ENCODE results near the gene TTC3. TPM values are rescaled to one million over a fixed set of nuclear protein-coding genes. Genes with fewer than 3 reads are reported as not detected.
A peak's percentile ranks its signal among the peaks of the same experiment; 100 is the strongest.

Gene TTC3
- total RNA-seq, 1 donor from 2014 or later, result 216 TPM

- peaks cover 37% of the 10 kb centered on the region for H3K36me3 Mint-ChIP-seq (ENCODE audit: low read depth)
Measured at GRCh38 chr21:37192019-37192418, 119.0 kb downstream of the TTC3 start.

GRCh38 chr21:37193006-37193405, 120.0 kb downstream of the TTC3 start:
- Mint-ChIP-seq H3K4me3 (no peak overlapping the region), H3K36me3 (ENCODE audit: low read depth) (peaks cover 37% of the 10 kb centered on the region)

More at GRCh38 chr21:37192019-37192418, 119.0 kb downstream of the TTC3 start:
- H3K4me1 Mint-ChIP-seq, result peaks cover 7% of the 10 kb centered on the region
- H3K27ac Mint-ChIP-seq (ENCODE audit: unreplicated experiment), result no peak overlapping the region
- no peaks in the 10 kb centered on the region for H3K9me3 Mint-ChIP-seq
- H3K4me3 Mint-ChIP-seq, result no peak overlapping the region
- TF ChIP-seq CTCF (conservative IDR thresholded peaks at IDR 0.05), result no peak
- no peaks in the 10 kb centered on the region for H3K27me3 Mint-ChIP-seq (ENCODE audit: low read depth)
- DNase-seq (ENCODE audit: low read depth, low spot score), result no peak

GRCh38 chr21:37193676-37194075, 120.6 kb downstream of the TTC3 start:
- Mint-ChIP-seq H3K9me3 (no peaks in the 10 kb centered on the region), H3K4me3 (no peak overlapping the region), H3K27me3 (ENCODE audit: low read depth) (no peaks in the 10 kb centered on the region), H3K4me1 (peaks cover 12% of the 10 kb centered on the region), H3K36me3 (ENCODE audit: low read depth) (peaks cover 38% of the 10 kb centered on the region), H3K27ac (ENCODE audit: unreplicated experiment) (peak overlapping the region; percentile 40)
- no peak for DNase-seq (ENCODE audit: low read depth, low spot score)
- TF ChIP-seq CTCF (conservative IDR thresholded peaks at IDR 0.05), result no peak

More at GRCh38 chr21:37193006-37193405, 120.0 kb downstream of the TTC3 start:
- no peak for DNase-seq (ENCODE audit: low read depth, low spot score)
- TF ChIP-seq CTCF (conservative IDR thresholded peaks at IDR 0.05), result no peak
- Mint-ChIP-seq H3K4me1 (peaks cover 8% of the 10 kb centered on the region), H3K27ac (ENCODE audit: unreplicated experiment) (no peak overlapping the region), H3K27me3 (ENCODE audit: low read depth) (no peaks in the 10 kb centered on the region), H3K9me3 (no peaks in the 10 kb centered on the region)

GRCh38 chr21:37195059-37195458, 122.0 kb downstream of the TTC3 start:
- no peak for TF ChIP-seq CTCF (conservative IDR thresholded peaks at IDR 0.05)
- no peaks in the 10 kb centered on the region for H3K27me3 Mint-ChIP-seq (ENCODE audit: low read depth)
- DNase-seq (ENCODE audit: low read depth, low spot score), result no peak
- H3K27ac Mint-ChIP-seq (ENCODE audit: unreplicated experiment), result no peak overlapping the region
- no peaks in the 10 kb centered on the region for H3K9me3 Mint-ChIP-seq
- no peak overlapping the region for H3K4me3 Mint-ChIP-seq
- H3K36me3 Mint-ChIP-seq (ENCODE audit: low read depth), result peaks cover 40% of the 10 kb centered on the region
- peaks cover 24% of the 10 kb centered on the region for H3K4me1 Mint-ChIP-seq

- H3K4me3 Mint-ChIP-seq, result no peak overlapping the region
- H3K9me3 Mint-ChIP-seq, result no peaks in the 10 kb centered on the region
- no peak for DNase-seq (ENCODE audit: low read depth, low spot score)
- TF ChIP-seq CTCF (conservative IDR thresholded peaks at IDR 0.05), result no peak
- H3K4me1 Mint-ChIP-seq, result peaks cover 29% of the 10 kb centered on the region
- no peak overlapping the region for H3K27ac Mint-ChIP-seq (ENCODE audit: unreplicated experiment)
- peaks cover 40% of the 10 kb centered on the region for H3K36me3 Mint-ChIP-seq (ENCODE audit: low read depth)
- no peaks in the 10 kb centered on the region for H3K27me3 Mint-ChIP-seq (ENCODE audit: low read depth)
Measured at GRCh38 chr21:37195610-37196009, 122.6 kb downstream of the TTC3 start.

GRCh38 chr21:37196847-37197246, 123.8 kb downstream of the TTC3 start:
- H3K36me3 Mint-ChIP-seq (ENCODE audit: low read depth), result peaks cover 36% of the 10 kb centered on the region
- H3K27me3 Mint-ChIP-seq (ENCODE audit: low read depth), result no peaks in the 10 kb centered on the region
- H3K9me3 Mint-ChIP-seq, result no peaks in the 10 kb centered on the region
- TF ChIP-seq CTCF (conservative IDR thresholded peaks at IDR 0.05), result no peak
- peaks cover 37% of the 10 kb centered on the region for H3K4me1 Mint-ChIP-seq
- H3K4me3 Mint-ChIP-seq, result no peak overlapping the region
- no peak for DNase-seq (ENCODE audit: low read depth, low spot score)
- no peak overlapping the region for H3K27ac Mint-ChIP-seq (ENCODE audit: unreplicated experiment)
